DOHH2 (cell line): Measurements from ENCODE around the gene REXO4.
A peak's percentile ranks its signal among the peaks of the same experiment; 100 is the strongest.

Experiments
- H3F3A ChIP-seq: fragments of 200-600 bp; sonication (generic), shearing (Covaris generic); 2 replicates; pipeline ENCODE4 v1.6.0; 2016; ENCODE audit warnings: antibody characterized with exemption, mild to moderate bottlenecking; ENCODE audit not compliant: control insufficient read depth, insufficient read depth
- H3K27ac ChIP-seq: fragments of 200-600 bp; sonication (generic); 2 replicates; pipeline ENCODE4 v1.5.1; 2014; ENCODE audit warnings: low read depth, mild to moderate bottlenecking, low read length, moderate library complexity
- H3K27me3 ChIP-seq: fragments of 200-600 bp; sonication (generic); 2 replicates; pipeline ENCODE4 v1.6.1; 2014; ENCODE audit warnings: mild to moderate bottlenecking, low read length, mixed read lengths; ENCODE audit not compliant: control insufficient read depth
- H3K36me3 ChIP-seq: fragments of 200-600 bp; sonication (generic); 2 replicates; pipeline ENCODE4 v1.6.1; 2014; ENCODE audit warnings: mild to moderate bottlenecking, low read length, moderate library complexity, mixed read lengths; ENCODE audit not compliant: control insufficient read depth
- H3K4me1 ChIP-seq: fragments of 200-600 bp; sonication (generic); 2 replicates; pipeline ENCODE4 v1.6.1; 2014; ENCODE audit warnings: mild to moderate bottlenecking, low read length, mixed read lengths; ENCODE audit not compliant: control insufficient read depth
- H3K4me2 ChIP-seq: fragments of 200-600 bp; sonication (generic); 2 replicates; pipeline ENCODE4 v1.6.0; 2014; ENCODE audit warnings: mild to moderate bottlenecking, low read length, moderate library complexity
- H3K4me3 ChIP-seq: fragments of 200-600 bp; sonication (generic); 2 replicates; pipeline ENCODE4 v1.5.1; 2014; ENCODE audit warnings: mild to moderate bottlenecking, low read length, mixed read lengths
- H3K79me2 ChIP-seq: fragments of 200-600 bp; sonication (generic); 2 replicates; pipeline ENCODE4 v1.6.1; 2014; ENCODE audit warnings: mild to moderate bottlenecking, low read length, mixed read lengths; ENCODE audit not compliant: control insufficient read depth
- H3K9me2 ChIP-seq: fragments of 200-600 bp; sonication (generic); replicated peaks from 2 replicates; pipeline ENCODE4 v1.6.1; 2014; ENCODE audit warnings: mild to moderate bottlenecking, low read length, mixed read lengths; ENCODE audit not compliant: control insufficient read depth
- H3K9me3 ChIP-seq: fragments of 200-600 bp; sonication (generic); 2 replicates; pipeline ENCODE4 v1.6.1; 2014; ENCODE audit warnings: antibody characterized with exemption, low read length, mixed read lengths; ENCODE audit not compliant: control insufficient read depth, insufficient read depth
- H4K20me1 ChIP-seq: fragments of 200-600 bp; sonication (generic); 2 replicates; pipeline ENCODE4 v1.6.0; 2014; ENCODE audit warnings: low read depth, mild to moderate bottlenecking, antibody characterized with exemption, low read length, moderate library complexity; ENCODE audit not compliant: control insufficient read depth, insufficient read depth
- CTCF ChIP-seq: fragments of 200-600 bp; sonication (generic); IDR thresholded peaks from one replicate; pipeline ENCODE4 v1.5.1; 2014; ENCODE audit warnings: antibody characterized with exemption, mild to moderate bottlenecking, low read depth, low read length; ENCODE audit not compliant: poor library complexity, severe bottlenecking
- EZH2phosphoT487 ChIP-seq: fragments of 200-600 bp; sonication (generic); IDR thresholded peaks from 2 replicates; pipeline ENCODE4 v1.6.1; 2017; ENCODE audit warnings: borderline replicate concordance, mild to moderate bottlenecking, antibody characterized with exemption, low read length, moderate library complexity, mixed read lengths

The REXO4 gene

GRCh38 chr9:133375116-133375723 is 42.6 kb downstream of the REXO4 start:
- Histone ChIP-seq H3K9me3 (no peaks in the 10 kb centered on the region), H3K4me2 (peak overlapping the region; percentile 90), H4K20me1 (peaks cover 22% of the 10 kb centered on the region), H3K4me1 (peaks cover 56% of the 10 kb centered on the region), H3K4me3 (peak overlapping the region; percentile 90), H3F3A (peaks cover 5% of the 10 kb centered on the region; the same call in 1 of the 2 replicates), H3K27me3 (peaks cover 5% of the 10 kb centered on the region; the same call in 1 of the 2 replicates), H3K36me3 (peaks cover 39% of the 10 kb centered on the region), H3K9me2 (no peaks in the 10 kb centered on the region), H3K27ac (peak overlapping the region; percentile 57), H3K79me2 (peaks cover 57% of the 10 kb centered on the region)
- peak; percentile 68 for TF ChIP-seq CTCF
- no peak for TF ChIP-seq EZH2phosphoT487

- peaks cover 45% of the 10 kb centered on the region for H3K36me3 ChIP-seq
- H3K4me3 ChIP-seq, result peak overlapping the region; percentile 90
- H3K4me1 ChIP-seq, result peaks cover 61% of the 10 kb centered on the region
- H3K9me2 ChIP-seq, result no peaks in the 10 kb centered on the region
- H3K4me2 ChIP-seq, result peak overlapping the region; percentile 90
- no peaks in the 10 kb centered on the region for H3K9me3 ChIP-seq
- H3K27me3 ChIP-seq, result peaks cover 5% of the 10 kb centered on the region; the same call in 1 of the 2 replicates
- peak overlapping the region; percentile 57 for H3K27ac ChIP-seq
- H4K20me1 ChIP-seq, result peaks cover 27% of the 10 kb centered on the region
- peaks cover 5% of the 10 kb centered on the region; the same call in 1 of the 2 replicates for H3F3A ChIP-seq
- peaks cover 62% of the 10 kb centered on the region for H3K79me2 ChIP-seq
- TF ChIP-seq EZH2phosphoT487 (no peak), CTCF (no peak)
These were observed 43.1 kb downstream of the REXO4 start for GRCh38 chr9:133374612-133375115.

GRCh38 chr9:133372144-133372543 is 45.7 kb downstream of the REXO4 start:
- Histone ChIP-seq H3K27ac (peak overlapping the region; percentile 71), H3F3A (peaks cover 5% of the 10 kb centered on the region; the same call in 1 of the 2 replicates), H3K79me2 (peaks cover 87% of the 10 kb centered on the region), H3K4me1 (peaks cover 54% of the 10 kb centered on the region), H4K20me1 (peaks cover 38% of the 10 kb centered on the region), H3K36me3 (peaks cover 70% of the 10 kb centered on the region), H3K4me3 (peak overlapping the region; percentile 62), H3K9me3 (no peaks in the 10 kb centered on the region), H3K9me2 (no peaks in the 10 kb centered on the region), H3K27me3 (no peaks in the 10 kb centered on the region), H3K4me2 (peak overlapping the region; percentile 76)
- TF ChIP-seq CTCF (no peak), EZH2phosphoT487 (no peak)
